ENCODE measurements around the gene GAREM1.
A peak's percentile ranks its signal among the peaks of the same experiment; 100 is the strongest.
"Not testable (repeated sequence)": the region's sequence is repeated elsewhere in the genome, so short reads cannot be mapped to it uniquely, and the experiment has no call there.

The GAREM1 gene

GRCh38 chr18:32366586-32367538 is 103.8 kb downstream of the GAREM1 start:
- peak; percentile 52 for DNase-seq

DNA sequence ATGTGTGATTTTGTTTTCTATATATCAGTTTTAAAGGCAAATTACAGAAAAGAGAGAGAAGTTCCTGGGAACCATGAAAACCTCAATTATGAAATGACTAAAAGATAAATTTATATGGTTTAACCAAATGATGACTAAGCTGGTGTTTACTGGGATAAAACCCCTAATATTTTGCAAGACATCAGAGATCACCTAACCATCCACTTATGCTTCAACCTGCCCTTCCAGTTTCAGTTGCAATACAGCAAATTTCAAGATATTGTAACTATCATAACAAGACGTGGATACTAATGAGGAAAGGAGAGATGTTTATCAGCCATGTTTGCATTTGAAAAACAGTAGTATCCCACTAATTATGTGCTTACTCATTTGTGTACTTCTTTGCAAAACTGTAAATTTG is 108.2 kb downstream of the GAREM1 start:
- peak; percentile 74 for DNase-seq

GRCh38 chr18:32360682-32361345 is 109.9 kb downstream of the GAREM1 start:
- DNase-seq: no peak

GRCh38 chr18:32358529-32358928 is 112.2 kb downstream of the GAREM1 start:
- no peak for DNase-seq

GRCh38 chr18:32358075-32358474 is 112.6 kb downstream of the GAREM1 start:
- DNase-seq: no peak

DNA sequence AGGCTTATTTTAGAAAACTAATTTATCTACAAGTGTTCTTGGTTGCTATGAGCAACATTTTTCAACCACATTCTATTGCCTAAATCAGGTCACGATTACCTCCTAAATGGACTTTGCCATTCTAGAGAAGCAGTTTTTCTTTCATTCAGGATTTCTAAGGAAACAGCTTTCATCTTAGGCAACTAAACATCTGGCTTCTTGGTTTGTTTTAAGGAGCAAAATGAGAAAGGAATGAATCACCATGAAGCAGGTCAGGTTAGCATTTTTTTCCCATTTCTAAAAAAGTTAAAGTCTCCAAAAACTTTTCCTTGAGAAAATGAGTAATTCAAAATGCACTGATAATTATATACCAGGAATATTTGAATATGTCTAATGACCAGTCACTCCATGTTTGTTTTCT is 114.8 kb downstream of the GAREM1 start:
- peak; percentile 86 for DNase-seq

DNA sequence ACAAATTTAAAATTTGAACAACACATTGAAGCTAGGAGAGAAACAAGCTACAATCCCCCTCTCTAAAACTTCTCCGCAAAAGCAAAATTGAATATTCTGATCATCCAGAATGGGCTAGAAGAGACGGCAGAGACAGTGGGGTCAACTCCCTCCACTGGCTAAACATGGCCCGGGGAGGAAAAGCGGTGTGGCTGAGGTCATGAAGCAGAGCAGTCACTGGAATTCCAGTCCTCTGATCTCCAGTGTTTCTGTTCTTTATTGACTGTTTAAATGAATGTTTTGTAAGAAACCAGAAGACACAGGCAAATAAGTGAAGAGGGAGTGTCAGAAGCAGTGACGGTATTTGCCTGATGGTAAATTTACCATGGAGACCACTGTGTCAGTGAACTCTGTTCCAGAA is 116.2 kb downstream of the GAREM1 start:
- no peak for DNase-seq

GRCh38 chr18:32353257-32353656 is 117.4 kb downstream of the GAREM1 start:
- DNase-seq: no peak

- peak; percentile 78 for DNase-seq
Measured at GRCh38 chr18:32351032-32351431, 119.7 kb downstream of the GAREM1 start.

DNA sequence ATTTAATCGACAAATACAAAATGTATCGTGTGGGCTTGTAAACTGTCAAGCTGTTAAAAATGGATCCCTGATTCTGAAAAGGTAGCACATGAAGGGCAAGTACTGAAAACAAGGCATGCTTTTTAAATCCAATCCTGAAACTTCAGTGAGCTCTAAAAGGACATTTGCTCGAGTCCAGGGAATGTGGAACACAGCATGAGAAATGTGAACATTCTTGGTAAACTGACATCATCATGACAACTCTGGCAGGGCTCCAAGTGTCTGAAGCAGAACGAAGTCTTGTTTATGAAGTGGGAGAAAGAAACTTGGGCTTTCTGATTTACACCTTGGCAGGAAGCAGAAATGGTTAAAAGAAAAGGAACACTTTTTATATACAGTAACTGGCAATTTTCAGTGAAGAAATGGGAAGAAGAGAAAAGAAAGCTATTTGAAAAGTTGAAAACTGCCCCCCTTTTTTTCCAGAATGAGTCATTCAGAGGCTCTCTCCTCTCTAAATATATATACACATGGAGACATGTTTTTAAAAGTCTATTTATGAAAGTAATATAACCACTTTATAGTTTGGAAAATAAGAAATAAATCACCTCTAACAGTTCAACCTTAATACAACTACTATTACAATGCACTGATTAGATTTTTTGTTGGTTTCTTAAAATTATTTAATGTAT is 120.8 kb downstream of the GAREM1 start:
- DNase-seq: peak; percentile 91

DNA sequence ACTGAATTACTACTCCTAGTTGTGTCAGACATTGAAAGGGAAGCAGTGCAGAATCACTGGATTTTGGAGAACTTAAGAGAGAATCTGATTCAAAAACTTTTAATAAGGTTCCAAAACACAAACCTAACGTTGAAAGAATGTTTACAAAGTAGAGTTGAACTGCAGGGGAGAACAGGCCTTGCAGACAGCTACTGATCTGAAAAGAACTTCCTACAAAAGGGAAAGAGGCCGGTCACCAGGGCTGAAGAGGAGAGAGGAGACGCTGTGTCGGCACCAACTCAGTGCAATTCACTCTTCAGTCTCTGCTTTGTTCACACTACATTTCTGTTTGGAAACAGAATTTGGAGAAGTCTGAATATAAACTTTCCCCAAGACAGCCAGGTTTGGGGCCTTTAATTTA is 124.0 kb downstream of the GAREM1 start:
- no peak for DNase-seq

GRCh38 chr18:32343634-32344033 is 127.0 kb downstream of the GAREM1 start:
- no peak for DNase-seq

GRCh38 chr18:32341112-32341511 is 129.6 kb downstream of the GAREM1 start:
- not testable (repeated sequence) for DNase-seq

DNA sequence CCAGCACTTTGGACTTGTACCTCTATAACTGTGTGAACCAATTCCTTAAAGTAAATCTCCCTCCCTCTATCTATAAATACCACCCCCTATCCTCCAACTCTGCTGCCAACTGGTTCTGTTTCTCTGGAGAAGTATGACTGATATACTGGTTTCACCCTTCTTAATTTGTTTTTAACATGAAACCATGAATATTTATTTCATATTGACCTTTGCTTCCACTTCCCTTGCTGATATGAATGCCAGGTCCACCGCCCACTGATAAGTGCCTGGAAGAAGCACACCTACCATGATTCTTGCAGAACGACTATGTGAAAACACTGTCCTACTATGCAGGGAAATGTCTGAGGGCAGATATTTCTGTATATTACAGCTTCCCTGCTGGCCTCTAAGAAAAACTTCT is 131.6 kb downstream of the GAREM1 start:
- no peak for DNase-seq

GRCh38 chr18:32337821-32338220 is 132.9 kb downstream of the GAREM1 start:
- DNase-seq: no peak

DNA sequence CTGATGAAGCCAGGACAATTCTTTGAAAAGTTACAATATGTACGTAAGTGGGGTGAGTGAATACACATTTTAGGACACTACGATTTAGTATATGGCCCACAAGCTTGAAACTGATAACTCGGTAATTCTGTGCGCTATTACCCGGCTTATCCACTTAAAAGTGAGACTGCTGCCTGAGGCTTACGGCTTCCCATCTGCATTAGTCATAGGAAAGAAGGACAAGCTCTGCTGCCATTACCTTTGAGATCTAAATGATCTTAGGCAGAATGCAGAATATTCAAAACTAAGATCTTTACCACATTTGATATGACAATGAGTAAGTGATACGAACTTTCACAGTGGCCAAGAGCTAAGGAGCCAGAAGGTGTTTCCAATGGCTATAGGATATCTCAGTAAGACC is 133.3 kb downstream of the GAREM1 start:
- DNase-seq: no peak

DNA sequence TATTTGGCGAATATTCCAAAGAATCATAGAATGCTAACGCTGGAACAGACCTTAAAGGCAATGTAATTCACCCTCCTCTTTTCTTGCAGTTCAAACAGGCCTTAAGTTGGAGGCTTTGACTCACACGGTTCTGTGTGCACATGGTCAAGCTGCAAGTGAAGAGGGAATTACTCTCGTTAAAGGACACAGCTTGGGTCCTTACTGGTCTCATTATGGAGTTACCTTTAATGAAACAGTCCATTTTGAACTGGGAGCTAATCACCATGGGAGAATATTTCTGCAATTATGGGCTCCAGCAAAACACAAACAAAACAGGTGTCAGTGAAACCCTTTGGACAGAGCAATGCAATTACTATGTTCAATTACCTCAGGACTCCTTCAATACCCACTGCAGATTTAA is 135.5 kb downstream of the GAREM1 start:
- DNase-seq: no peak

DNA sequence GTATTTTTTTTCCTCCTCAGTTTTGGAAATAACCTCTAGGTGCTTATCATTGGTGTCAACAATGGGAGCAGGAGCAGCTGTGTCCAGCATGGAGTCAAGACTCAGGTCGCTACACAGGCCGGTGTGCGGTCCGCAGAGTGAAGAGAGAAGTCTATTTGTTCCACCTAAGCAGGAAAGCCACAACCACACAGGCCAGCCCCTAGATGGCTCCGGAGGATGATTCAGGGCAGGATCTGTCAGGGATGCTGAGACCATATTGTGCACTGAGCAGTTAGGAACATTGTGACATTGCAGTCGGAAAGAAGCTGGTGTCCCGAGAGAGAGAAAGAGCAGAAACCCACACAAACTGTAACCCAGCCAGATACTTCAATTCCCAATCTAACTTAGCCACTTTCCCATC is 136.9 kb downstream of the GAREM1 start:
- no peak for DNase-seq

- DNase-seq: no peak
Measured at GRCh38 chr18:32332708-32333107, 138.0 kb downstream of the GAREM1 start.

- no peak for DNase-seq
Measured at GRCh38 chr18:32328974-32329373, 141.7 kb downstream of the GAREM1 start.

DNA sequence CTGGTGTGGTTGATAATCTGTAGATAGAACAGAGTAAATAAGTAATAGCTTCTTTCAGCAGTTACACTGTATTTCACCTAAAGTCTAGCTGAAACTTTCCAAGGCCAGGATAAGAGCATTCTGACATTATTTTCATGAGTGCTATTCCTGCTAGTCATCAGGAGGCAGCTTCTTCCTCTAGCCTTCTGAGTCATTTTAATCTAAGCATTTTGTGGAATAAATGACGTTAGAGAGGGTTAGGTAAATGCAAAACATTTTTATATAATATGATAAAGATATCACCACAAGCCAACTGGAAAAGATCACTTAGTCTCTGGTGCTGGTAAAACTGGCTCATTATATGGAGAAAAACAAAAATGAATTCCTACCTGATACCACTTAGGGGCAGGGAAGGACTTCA is 142.3 kb downstream of the GAREM1 start:
- DNase-seq: peak; percentile 62

GRCh38 chr18:32326450-32327308 is 144.0 kb downstream of the GAREM1 start:
- DNase-seq: no peak

DNA sequence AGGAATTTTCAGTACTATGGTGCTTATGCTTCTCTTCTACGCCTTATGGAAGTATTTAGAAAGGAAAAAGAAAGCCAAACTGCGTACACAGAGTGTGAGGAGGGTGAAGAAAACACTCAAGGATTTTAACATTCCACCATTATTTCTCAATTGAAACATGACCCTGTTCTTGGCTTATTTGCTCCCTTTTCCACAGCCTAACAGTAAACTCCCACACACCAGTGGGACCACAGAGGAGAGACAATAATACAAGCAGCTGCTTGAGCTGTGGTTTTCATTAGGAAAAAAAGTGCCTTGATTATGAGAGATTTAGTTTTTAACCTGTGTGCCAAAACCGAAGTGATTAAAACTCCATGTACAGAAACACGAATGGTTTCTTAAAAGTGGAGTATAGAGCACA is 146.5 kb downstream of the GAREM1 start:
- no peak for DNase-seq

Measured in HCEC 1CT (cell line).